Brain microvascular endothelial cell (primary cell): Measurements from ENCODE around the gene PIAS1.
"Not testable (repeated sequence)": the region's sequence is repeated elsewhere in the genome, so short reads cannot be mapped to it uniquely, and the experiment has no call there.

Experiments
- DNase-seq: peaks from one replicate; pipeline ENCODE4 v3.0.0-alpha.2; 2020
- H3K27ac ChIP-seq: fragments of 250-450 bp; sonication (Bioruptor Pico); 2 replicates; pipeline ENCODE4 v1.5.1; 2020; ENCODE audit warnings: mild to moderate bottlenecking, moderate library complexity
- H3K27me3 ChIP-seq: fragments of 250-450 bp; sonication (Bioruptor Pico); replicated peaks from 2 replicates; pipeline ENCODE4 v1.5.1; 2020; ENCODE audit warnings: mild to moderate bottlenecking
- H3K36me3 ChIP-seq: fragments of 250-450 bp; sonication (Bioruptor Pico); replicated peaks from 2 replicates; pipeline ENCODE4 v1.5.1; 2020; ENCODE audit warnings: mild to moderate bottlenecking
- H3K4me3 ChIP-seq: 2 replicates; pipeline ENCODE4 v1.5.1; 2011; ENCODE audit warnings: low read depth, mild to moderate bottlenecking, control low read depth, low read length, moderate library complexity
- CTCF ChIP-seq: IDR thresholded peaks from 2 replicates; pipeline ENCODE4 v1.5.1; 2011; ENCODE audit warnings: low read depth, mild to moderate bottlenecking, moderate library complexity, low read length, control low read depth, inconsistent platforms; ENCODE audit errors: missing control alignments
- in situ Hi-C: cut with HindIII; loops from 2 replicates; pipeline ENCODE4 v1.10.0; 2017; ENCODE audit warnings: low sequenced_read_pairs, low pct_ligation_motif_present

PIAS1 gene

GRCh38 chr15:68210409-68210756 lies 156.3 kb downstream of the PIAS1 start:
- Histone ChIP-seq H3K36me3 (no peaks in the 10 kb centered on the region), H3K27ac (no peak overlapping the region), H3K27me3 (no peaks in the 10 kb centered on the region), H3K4me3 (no peak overlapping the region)
- TF ChIP-seq CTCF, result no peak
- in situ Hi-C loops, result no loop called here
- no peak for DNase-seq

- DNase-seq, result no peak
- H3K27ac ChIP-seq, result no peak overlapping the region
- in situ Hi-C loops, result no loop called here
- H3K27me3 ChIP-seq, result no peaks in the 10 kb centered on the region
- peak; percentile 94 for TF ChIP-seq CTCF
- no peaks in the 10 kb centered on the region for H3K36me3 ChIP-seq
- no peak overlapping the region for H3K4me3 ChIP-seq
These were observed 156.9 kb downstream of the PIAS1 start for GRCh38 chr15:68210821-68211655.

GRCh38 chr15:68211656-68212320 lies 157.7 kb downstream of the PIAS1 start:
- no peak for DNase-seq
- no peaks in the 10 kb centered on the region for H3K36me3 ChIP-seq
- no peak overlapping the region for H3K4me3 ChIP-seq
- H3K27ac ChIP-seq, result no peak overlapping the region
- no peaks in the 10 kb centered on the region for H3K27me3 ChIP-seq
- TF ChIP-seq CTCF, result no peak
- in situ Hi-C loops, result no loop called here

- DNase-seq, H3K27me3 ChIP-seq, H3K36me3 ChIP-seq, H3K27ac ChIP-seq, H3K4me3 ChIP-seq, in situ Hi-C loops: not testable (repeated sequence)
These were observed 159.4 kb downstream of the PIAS1 start for GRCh38 chr15:68213491-68213845.

GRCh38 chr15:68213991-68214837 lies 160.1 kb downstream of the PIAS1 start:
- no peak for DNase-seq
- Histone ChIP-seq H3K27ac (no peak overlapping the region), H3K36me3 (no peaks in the 10 kb centered on the region), H3K4me3 (no peak overlapping the region), H3K27me3 (no peaks in the 10 kb centered on the region)
- in situ Hi-C loops, result no loop called here
- no peak for TF ChIP-seq CTCF

GRCh38 chr15:68214838-68215254 lies 160.7 kb downstream of the PIAS1 start:
- TF ChIP-seq CTCF, result no peak
- Histone ChIP-seq H3K36me3 (no peaks in the 10 kb centered on the region), H3K27ac (no peak overlapping the region), H3K27me3 (no peaks in the 10 kb centered on the region), H3K4me3 (no peak overlapping the region)
- in situ Hi-C loops, result no loop called here
- no peak for DNase-seq
